Vagina (tissue), 2 donors: ENCODE data around the gene IL17RA. TPM values are rescaled to one million over a fixed set of nuclear protein-coding genes. Genes with fewer than 3 reads are reported as not detected.

Experiments
- DNase-seq, 2 donors: peaks; one replicate each; pipeline ENCODE4 v3.0.0-alpha.2; 2017; ENCODE audit errors: extremely low spot score in 2 of 2
- H3K27ac ChIP-seq: fragments of 200-600 bp; sonication (generic); one replicate; pipeline ENCODE4 v1.5.1; 2019
- H3K27me3 ChIP-seq: fragments of 200-600 bp; sonication (generic); one replicate; pipeline ENCODE4 v1.5.1; 2019
- H3K36me3 ChIP-seq, 2 donors: fragments of 200-600 bp; sonication (generic); one replicate each; pipeline ENCODE4 v1.5.1; 2017 to 2019
- H3K4me1 ChIP-seq: fragments of 200-600 bp; sonication (generic); one replicate; pipeline ENCODE4 v1.5.1; 2019
- H3K4me3 ChIP-seq, 2 donors: fragments of 200-600 bp; sonication (generic); 1 replicate in 1 of 2; 2 replicates in 1 of 2; pipeline ENCODE4 v1.5.1; 2016 to 2019
- H3K9me3 ChIP-seq: fragments of 200-600 bp; sonication (generic); one replicate; pipeline ENCODE4 v1.5.1; 2019
- POLR2A ChIP-seq, 2 donors: fragments of 450-650 bp; IDR thresholded peaks; one replicate each; pipeline ENCODE4 v1.6.1; 2017; ENCODE audit warnings: antibody characterized with exemption in 2 of 2, mild to moderate bottlenecking in 2 of 2, moderate library complexity in 2 of 2
- POLR2AphosphoS5 ChIP-seq, 2 donors: sonication (generic); formaldehyde crosslinking; IDR thresholded peaks; one replicate each; pipeline ENCODE4 v1.9.0; 2017; ENCODE audit warnings: antibody characterized with exemption in 2 of 2, mild to moderate bottlenecking in 2 of 2, low read depth in 1 of 2; ENCODE audit not compliant: insufficient read depth in 1 of 2
- intact Hi-C: fragments of 100-400 bp; cut with DNase I; formaldehyde crosslinking; loops from one replicate; pipeline ENCODE4 v1.15.1; 2023
- total RNA-seq: library from RNA; depleted of rRNA; stranded (reverse); fragments of >200 nt; gene quantifications from one replicate; pipeline ENCODE4 v1.2.3, GENCODE V29; 2016
- TF ChIP-seq, protein P1 (sequence below), 3 experiments: fragments of 450-650 bp in 2 of 3; fragments of 200-600 bp in 1 of 3; sonication (generic) in 1 of 3; IDR thresholded peaks; one replicate each; pipeline ENCODE4 v1.5.1; 2017 to 2019; ENCODE audit warnings: antibody characterized with exemption in 3 of 3, mild to moderate bottlenecking in 2 of 3, moderate library complexity in 2 of 3

IL17RA gene
- total RNA-seq, 1 donor from 2014 or later, result 13.3 TPM

DNA sequence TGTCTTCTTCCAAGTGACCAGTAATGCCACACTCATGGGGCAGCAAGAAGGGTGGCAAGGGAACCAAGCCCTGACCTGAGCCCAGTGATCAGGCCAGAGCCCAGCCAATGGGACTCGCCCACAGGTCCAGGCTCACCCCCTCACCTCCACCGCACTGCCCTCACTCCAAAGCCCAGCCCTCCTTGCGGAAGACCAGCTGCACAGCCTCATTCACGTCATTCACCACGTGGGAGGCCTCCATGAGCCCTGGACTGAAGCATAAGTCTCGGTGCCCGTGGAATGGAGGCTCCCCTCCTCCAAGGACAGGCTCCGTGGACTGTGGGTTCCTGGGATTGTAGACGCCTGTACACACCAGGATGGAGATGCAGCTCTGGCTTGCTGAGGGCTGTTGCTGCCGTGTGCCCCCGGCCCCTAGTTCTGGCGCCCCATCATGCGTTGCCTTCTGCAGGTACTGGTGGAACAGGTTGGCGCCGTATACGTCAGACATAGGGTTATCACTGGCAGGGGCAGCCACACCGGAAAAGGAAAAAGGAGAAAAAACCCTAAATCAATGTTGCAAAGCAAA, 53.1 kb downstream of the IL17RA start:
- Histone ChIP-seq H3K27me3 (no peaks in the 10 kb centered on the region), H3K4me1 (no peaks in the 10 kb centered on the region), H3K4me3 (no peak overlapping the region), H3K36me3 (peaks cover 0 to 38% of the 10 kb centered on the region in 2 donors), H3K9me3 (no peaks in the 10 kb centered on the region), H3K27ac (no peak overlapping the region)
- DNase-seq, result no peak
- intact Hi-C loops, result no loop called here
- TF ChIP-seq POLR2AphosphoS5 (IDR thresholded peaks at IDR 0.05; ENCODE audit: insufficient read depth in 1 of 2, low read depth in 1 of 2) (no peak), POLR2A (IDR thresholded peaks at IDR 0.05) (no peak)
- TF ChIP-seq, protein P1, sequence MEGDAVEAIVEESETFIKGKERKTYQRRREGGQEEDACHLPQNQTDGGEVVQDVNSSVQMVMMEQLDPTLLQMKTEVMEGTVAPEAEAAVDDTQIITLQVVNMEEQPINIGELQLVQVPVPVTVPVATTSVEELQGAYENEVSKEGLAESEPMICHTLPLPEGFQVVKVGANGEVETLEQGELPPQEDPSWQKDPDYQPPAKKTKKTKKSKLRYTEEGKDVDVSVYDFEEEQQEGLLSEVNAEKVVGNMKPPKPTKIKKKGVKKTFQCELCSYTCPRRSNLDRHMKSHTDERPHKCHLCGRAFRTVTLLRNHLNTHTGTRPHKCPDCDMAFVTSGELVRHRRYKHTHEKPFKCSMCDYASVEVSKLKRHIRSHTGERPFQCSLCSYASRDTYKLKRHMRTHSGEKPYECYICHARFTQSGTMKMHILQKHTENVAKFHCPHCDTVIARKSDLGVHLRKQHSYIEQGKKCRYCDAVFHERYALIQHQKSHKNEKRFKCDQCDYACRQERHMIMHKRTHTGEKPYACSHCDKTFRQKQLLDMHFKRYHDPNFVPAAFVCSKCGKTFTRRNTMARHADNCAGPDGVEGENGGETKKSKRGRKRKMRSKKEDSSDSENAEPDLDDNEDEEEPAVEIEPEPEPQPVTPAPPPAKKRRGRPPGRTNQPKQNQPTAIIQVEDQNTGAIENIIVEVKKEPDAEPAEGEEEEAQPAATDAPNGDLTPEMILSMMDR (IDR thresholded peaks at IDR 0.05), result no peak

DNA sequence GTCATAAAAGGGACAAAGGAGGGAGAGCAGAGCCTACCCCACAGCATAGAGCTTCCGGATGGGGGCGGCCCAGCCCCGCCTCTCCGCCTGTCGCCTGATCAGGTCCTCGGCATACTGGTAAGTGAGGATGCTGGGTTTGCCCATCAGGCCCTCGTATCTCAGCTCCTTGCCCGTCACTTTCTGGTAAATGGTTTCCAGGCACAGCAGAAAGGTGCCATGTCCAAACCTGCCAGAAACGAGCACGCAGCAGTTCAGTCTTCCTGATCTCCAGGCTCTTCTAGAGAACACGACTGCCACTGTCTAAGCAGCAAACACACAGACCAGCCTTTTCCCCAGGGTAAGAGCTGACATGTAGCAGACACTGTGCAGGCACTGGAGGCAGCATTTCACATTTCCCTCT, 53.7 kb downstream of the IL17RA start:
- H3K27me3 ChIP-seq, result no peaks in the 10 kb centered on the region
- no peaks in the 10 kb centered on the region for H3K4me1 ChIP-seq
- no peak for TF ChIP-seq POLR2A (IDR thresholded peaks at IDR 0.05)
- TF ChIP-seq, protein P1 (IDR thresholded peaks at IDR 0.05), result no peak
- TF ChIP-seq POLR2AphosphoS5 (IDR thresholded peaks at IDR 0.05; ENCODE audit: insufficient read depth in 1 of 2, low read depth in 1 of 2), result no peak
- no peaks in the 10 kb centered on the region for H3K9me3 ChIP-seq
- DNase-seq, result no peak
- intact Hi-C loops, result no loop called here
- H3K4me3 ChIP-seq, result no peak overlapping the region
- H3K27ac ChIP-seq, result no peak overlapping the region
- H3K36me3 ChIP-seq, result peaks cover 0 to 42% of the 10 kb centered on the region in 2 donors

DNA sequence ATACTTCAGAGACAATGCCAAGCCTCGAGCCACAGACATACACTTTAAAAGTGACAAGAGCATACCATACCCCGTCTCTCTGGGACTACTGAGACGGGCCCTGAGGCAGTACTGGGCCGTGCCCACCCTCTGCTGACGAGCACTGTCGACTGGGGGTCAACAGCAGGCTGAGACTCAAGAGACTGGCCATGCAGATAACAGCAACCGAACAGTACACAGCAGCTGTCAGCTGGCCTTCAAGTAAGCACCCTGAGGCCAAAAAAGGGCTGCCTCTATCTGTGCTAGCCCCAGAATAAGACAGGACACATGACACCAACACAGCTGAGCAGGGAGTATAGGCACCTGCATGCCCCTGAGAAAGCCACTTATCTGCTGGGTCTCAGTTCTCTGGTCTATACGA, 55.2 kb downstream of the IL17RA start:
- intact Hi-C loops, result no loop called here

DNA sequence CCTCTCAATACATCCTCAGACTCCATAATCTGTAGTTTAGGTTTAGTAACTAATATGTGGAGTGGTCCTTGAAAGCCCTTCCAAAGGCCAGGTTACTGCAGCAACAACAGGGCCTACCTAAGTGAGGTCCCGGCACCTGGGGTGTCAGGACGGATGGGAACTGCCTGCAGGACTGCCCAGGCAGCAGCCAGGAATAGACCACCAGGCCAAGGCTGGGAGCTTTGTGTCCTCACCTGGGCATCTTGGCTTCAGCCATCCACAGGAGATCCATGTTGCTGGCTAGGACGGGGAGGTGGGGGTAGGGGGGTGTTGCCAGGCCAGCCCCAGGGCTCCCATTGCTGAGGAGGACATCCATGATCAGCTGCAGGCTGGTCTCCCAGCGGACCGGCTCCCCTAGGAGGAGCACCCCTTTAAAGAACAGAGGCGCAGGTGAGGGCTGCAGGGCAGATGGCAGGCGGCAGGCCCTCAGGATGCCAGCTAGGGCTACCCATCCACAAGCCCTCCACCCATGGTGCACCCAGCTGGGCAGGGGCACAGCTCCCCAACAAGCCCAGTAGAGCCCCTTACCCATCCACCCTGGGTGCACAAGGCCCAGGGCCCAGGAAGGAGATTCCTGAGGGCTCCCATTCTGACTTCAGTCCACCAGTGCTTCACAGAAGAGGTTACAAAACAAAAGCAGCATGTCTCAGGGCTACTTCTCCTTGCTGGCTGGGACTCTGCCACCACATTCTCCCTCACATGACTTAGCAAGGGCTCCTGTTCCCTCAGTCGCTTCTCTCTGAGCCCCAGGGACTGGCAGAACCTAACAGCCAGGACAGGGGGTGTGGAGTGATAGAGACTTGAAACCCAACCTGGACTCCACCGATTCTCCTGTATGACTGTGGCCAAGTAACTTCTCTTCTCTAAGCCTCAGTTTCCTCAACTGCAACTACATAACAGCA, 56.3 kb downstream of the IL17RA start:
- intact Hi-C loops, result no loop called here
- H3K36me3 ChIP-seq, result peaks cover 0 to 49% of the 10 kb centered on the region in 2 donors
- no peaks in the 10 kb centered on the region for H3K4me1 ChIP-seq
- no peak for DNase-seq
- H3K27ac ChIP-seq, result no peak overlapping the region
- H3K4me3 ChIP-seq, result no peak overlapping the region
- no peak for TF ChIP-seq POLR2AphosphoS5 (IDR thresholded peaks at IDR 0.05; ENCODE audit: insufficient read depth in 1 of 2, low read depth in 1 of 2)
- TF ChIP-seq, protein P1 (IDR thresholded peaks at IDR 0.05), result no peak
- H3K27me3 ChIP-seq, result no peaks in the 10 kb centered on the region
- H3K9me3 ChIP-seq, result no peaks in the 10 kb centered on the region

More for the DNA sequence above, 55.2 kb downstream of the IL17RA start:
- DNase-seq, result no peak
- Histone ChIP-seq H3K36me3 (peaks cover 0 to 47% of the 10 kb centered on the region in 2 donors), H3K4me3 (no peak overlapping the region), H3K27me3 (no peaks in the 10 kb centered on the region), H3K27ac (no peak overlapping the region), H3K9me3 (no peaks in the 10 kb centered on the region), H3K4me1 (no peaks in the 10 kb centered on the region)
- TF ChIP-seq POLR2A (IDR thresholded peaks at IDR 0.05) (no peak), POLR2AphosphoS5 (IDR thresholded peaks at IDR 0.05; ENCODE audit: insufficient read depth in 1 of 2, low read depth in 1 of 2) (no peak)
- TF ChIP-seq, protein P1 (IDR thresholded peaks at IDR 0.05), result no peak

DNA sequence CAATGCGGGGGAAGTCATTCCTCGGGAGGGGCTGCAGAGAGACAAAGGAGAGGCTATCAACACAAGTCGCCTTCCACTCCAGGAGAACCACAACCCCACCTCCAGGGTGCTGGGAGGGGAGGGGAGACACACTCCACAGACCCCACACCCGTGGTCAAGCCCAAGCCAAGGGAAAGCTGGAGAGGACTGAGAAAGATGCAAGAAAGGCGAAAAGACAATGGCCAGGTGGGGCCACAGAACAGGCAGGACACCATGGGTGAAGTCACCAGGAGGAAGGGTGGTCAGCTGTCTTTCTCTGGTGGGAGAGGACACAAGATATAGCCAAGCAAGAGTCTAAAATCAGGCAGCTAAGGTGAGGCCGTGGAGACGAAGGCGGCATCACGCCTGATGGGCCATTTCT, 58.3 kb downstream of the IL17RA start:
- no peak for DNase-seq
- intact Hi-C loops, result no loop called here
- TF ChIP-seq POLR2A (IDR thresholded peaks at IDR 0.05), result no peak
- no peak for TF ChIP-seq POLR2AphosphoS5 (IDR thresholded peaks at IDR 0.05; ENCODE audit: insufficient read depth in 1 of 2, low read depth in 1 of 2)
- TF ChIP-seq, protein P1 (IDR thresholded peaks at IDR 0.05), result no peak
- Histone ChIP-seq H3K27me3 (no peaks in the 10 kb centered on the region), H3K9me3 (no peaks in the 10 kb centered on the region), H3K4me3 (no peak overlapping the region), H3K36me3 (peaks cover 0 to 51% of the 10 kb centered on the region in 2 donors), H3K4me1 (no peaks in the 10 kb centered on the region), H3K27ac (no peak overlapping the region)
